ENCODE results near the gene TSC22D2. TPM values are rescaled to one million over a fixed set of nuclear protein-coding genes. Genes with fewer than 3 reads are reported as not detected.

Gene TSC22D2
- total and polyA plus RNA-seq, 2 donors from 2014 or later: 13.4 to 25.3 TPM

GRCh38 chr3:150488867-150489266 lies 80.8 kb downstream of the TSC22D2 start:
- no peaks in the 10 kb centered on the region for H3K36me3 ChIP-seq (ENCODE audit: control insufficient read depth in 2 of 3, insufficient read depth in 3 of 3, low read length in 3 of 3)
- no peak overlapping the region for H3K9ac ChIP-seq (ENCODE audit: low read length in 3 of 3)
- H3K27ac ChIP-seq (ENCODE audit: low read depth in 2 of 2, low read length in 2 of 2): no peak overlapping the region
- TF ChIP-seq, protein P1, sequence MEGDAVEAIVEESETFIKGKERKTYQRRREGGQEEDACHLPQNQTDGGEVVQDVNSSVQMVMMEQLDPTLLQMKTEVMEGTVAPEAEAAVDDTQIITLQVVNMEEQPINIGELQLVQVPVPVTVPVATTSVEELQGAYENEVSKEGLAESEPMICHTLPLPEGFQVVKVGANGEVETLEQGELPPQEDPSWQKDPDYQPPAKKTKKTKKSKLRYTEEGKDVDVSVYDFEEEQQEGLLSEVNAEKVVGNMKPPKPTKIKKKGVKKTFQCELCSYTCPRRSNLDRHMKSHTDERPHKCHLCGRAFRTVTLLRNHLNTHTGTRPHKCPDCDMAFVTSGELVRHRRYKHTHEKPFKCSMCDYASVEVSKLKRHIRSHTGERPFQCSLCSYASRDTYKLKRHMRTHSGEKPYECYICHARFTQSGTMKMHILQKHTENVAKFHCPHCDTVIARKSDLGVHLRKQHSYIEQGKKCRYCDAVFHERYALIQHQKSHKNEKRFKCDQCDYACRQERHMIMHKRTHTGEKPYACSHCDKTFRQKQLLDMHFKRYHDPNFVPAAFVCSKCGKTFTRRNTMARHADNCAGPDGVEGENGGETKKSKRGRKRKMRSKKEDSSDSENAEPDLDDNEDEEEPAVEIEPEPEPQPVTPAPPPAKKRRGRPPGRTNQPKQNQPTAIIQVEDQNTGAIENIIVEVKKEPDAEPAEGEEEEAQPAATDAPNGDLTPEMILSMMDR (IDR thresholded peaks at IDR 0.05; ENCODE audit: borderline replicate concordance, extremely low read depth, insufficient read depth): no peak
- H3K9me3 ChIP-seq (ENCODE audit: control insufficient read depth in 2 of 3, insufficient read depth in 1 of 3, low read length in 3 of 3): peaks cover 0 to 7% (median 0%) of the 10 kb centered on the region in 3 donors
- FAIRE-seq (no peak), DNase-seq (no peak)
- H3K27me3 ChIP-seq (ENCODE audit: control insufficient read depth, insufficient read depth, low read length): no peaks in the 10 kb centered on the region
- H3K4me3 ChIP-seq (ENCODE audit: low read length in 3 of 3): no peak overlapping the region
- intact Hi-C loops (cut with DNase I): no loop called here
- no peaks in the 10 kb centered on the region for H3K4me1 ChIP-seq (ENCODE audit: control insufficient read depth in 2 of 3, insufficient read depth in 2 of 3, low read depth in 1 of 3, low read length in 3 of 3)

GRCh38 chr3:150490277-150490986 lies 82.3 kb downstream of the TSC22D2 start:
- TF ChIP-seq, protein P1 (IDR thresholded peaks at IDR 0.05; ENCODE audit: borderline replicate concordance, extremely low read depth, insufficient read depth): no peak
- DNase-seq (no peak), FAIRE-seq (no peak)
- no peak overlapping the region for H3K4me3 ChIP-seq (ENCODE audit: low read length in 3 of 3)
- peaks cover 0 to 7% (median 0%) of the 10 kb centered on the region in 3 donors for H3K9me3 ChIP-seq (ENCODE audit: control insufficient read depth in 2 of 3, insufficient read depth in 1 of 3, low read length in 3 of 3)
- intact Hi-C loops (cut with DNase I): loop anchor here (10.0 kb wide), 1 partner anchor 76 kb away; no protein-coding TSS in a partner anchor
- no peaks in the 10 kb centered on the region for H3K36me3 ChIP-seq (ENCODE audit: control insufficient read depth in 2 of 3, insufficient read depth in 3 of 3, low read length in 3 of 3)
- H3K27me3 ChIP-seq (ENCODE audit: control insufficient read depth, insufficient read depth, low read length): no peaks in the 10 kb centered on the region
- no peaks in the 10 kb centered on the region for H3K4me1 ChIP-seq (ENCODE audit: control insufficient read depth in 2 of 3, insufficient read depth in 2 of 3, low read depth in 1 of 3, low read length in 3 of 3)
- H3K27ac ChIP-seq (ENCODE audit: low read depth in 2 of 2, low read length in 2 of 2): no peak overlapping the region
- H3K9ac ChIP-seq (ENCODE audit: low read length in 3 of 3): no peak overlapping the region

DNA sequence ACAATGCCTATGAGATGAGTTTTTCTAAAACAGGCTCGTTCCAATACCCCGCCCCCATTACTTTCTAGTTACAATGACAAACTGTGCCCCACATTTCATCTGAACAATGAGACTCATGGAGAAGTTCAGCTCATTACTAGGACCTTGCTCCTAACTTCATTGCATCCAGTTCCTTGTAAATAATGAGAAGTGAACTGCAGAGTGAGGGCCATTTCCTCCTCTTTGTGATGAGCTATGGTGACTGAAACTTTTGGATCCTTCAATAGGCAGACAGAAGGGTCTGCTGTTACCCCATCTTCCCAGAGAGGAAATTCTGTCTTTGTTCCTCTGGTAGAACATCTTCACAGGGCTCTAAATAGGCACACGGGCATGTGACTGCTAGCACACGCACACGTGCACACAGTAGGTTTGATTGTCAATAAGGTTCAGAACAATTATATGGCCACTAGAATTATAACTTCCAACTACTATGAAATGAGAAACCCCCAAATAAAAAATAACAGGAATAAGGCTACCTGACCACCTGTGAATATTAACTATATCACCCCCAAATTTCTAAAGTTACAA lies 86.4 kb downstream of the TSC22D2 start:
- no peak overlapping the region for H3K9ac ChIP-seq (ENCODE audit: low read length in 3 of 3)
- no peaks in the 10 kb centered on the region for H3K36me3 ChIP-seq (ENCODE audit: control insufficient read depth in 2 of 3, insufficient read depth in 3 of 3, low read length in 3 of 3)
- H3K4me1 ChIP-seq (ENCODE audit: control insufficient read depth in 2 of 3, insufficient read depth in 2 of 3, low read depth in 1 of 3, low read length in 3 of 3): no peaks in the 10 kb centered on the region
- FAIRE-seq (no peak), DNase-seq (no peak)
- TF ChIP-seq, protein P1 (IDR thresholded peaks at IDR 0.05; ENCODE audit: borderline replicate concordance, extremely low read depth, insufficient read depth): no peak
- H3K4me3 ChIP-seq (ENCODE audit: low read length in 3 of 3): no peak overlapping the region
- intact Hi-C loops (cut with DNase I): loop anchor here (10.0 kb wide), 1 partner anchor 80 kb away; no protein-coding TSS in a partner anchor
- H3K27me3 ChIP-seq (ENCODE audit: control insufficient read depth, insufficient read depth, low read length): no peaks in the 10 kb centered on the region
- H3K27ac ChIP-seq (ENCODE audit: low read depth in 2 of 2, low read length in 2 of 2): no peak overlapping the region
- H3K9me3 ChIP-seq (ENCODE audit: control insufficient read depth in 2 of 3, insufficient read depth in 1 of 3, low read length in 3 of 3): no peaks in the 10 kb centered on the region
